GM06990 (cell line): ENCODE data around the gene SEMA5A.

ENCODE experiments used
- DNase-seq: peaks from one replicate; pipeline ENCODE4 v3.0.0-alpha.2; 2011; ENCODE audit not compliant: insufficient read length; ENCODE audit errors: extremely low read depth
- H3K27me3 ChIP-seq: replicated peaks from 2 replicates; pipeline ENCODE4 v1.6.0; 2011; ENCODE audit warnings: low read length; ENCODE audit not compliant: control insufficient read depth, insufficient read depth
- H3K36me3 ChIP-seq: 2 replicates; pipeline ENCODE4 v1.5.1; 2011; ENCODE audit warnings: low read length; ENCODE audit not compliant: control insufficient read depth, insufficient read depth
- H3K4me3 ChIP-seq: replicated peaks from 2 replicates; pipeline ENCODE4 v1.5.1; 2011; ENCODE audit warnings: low read depth, mild to moderate bottlenecking, control low read depth, low read length
- TF ChIP-seq, protein P1 (sequence below): IDR thresholded peaks from 2 replicates; pipeline ENCODE4 v1.5.1; 2011; ENCODE audit warnings: low read length, control low read depth, mild to moderate bottlenecking, inconsistent platforms; ENCODE audit not compliant: insufficient read depth, poor library complexity, severe bottlenecking

SEMA5A gene

DNA sequence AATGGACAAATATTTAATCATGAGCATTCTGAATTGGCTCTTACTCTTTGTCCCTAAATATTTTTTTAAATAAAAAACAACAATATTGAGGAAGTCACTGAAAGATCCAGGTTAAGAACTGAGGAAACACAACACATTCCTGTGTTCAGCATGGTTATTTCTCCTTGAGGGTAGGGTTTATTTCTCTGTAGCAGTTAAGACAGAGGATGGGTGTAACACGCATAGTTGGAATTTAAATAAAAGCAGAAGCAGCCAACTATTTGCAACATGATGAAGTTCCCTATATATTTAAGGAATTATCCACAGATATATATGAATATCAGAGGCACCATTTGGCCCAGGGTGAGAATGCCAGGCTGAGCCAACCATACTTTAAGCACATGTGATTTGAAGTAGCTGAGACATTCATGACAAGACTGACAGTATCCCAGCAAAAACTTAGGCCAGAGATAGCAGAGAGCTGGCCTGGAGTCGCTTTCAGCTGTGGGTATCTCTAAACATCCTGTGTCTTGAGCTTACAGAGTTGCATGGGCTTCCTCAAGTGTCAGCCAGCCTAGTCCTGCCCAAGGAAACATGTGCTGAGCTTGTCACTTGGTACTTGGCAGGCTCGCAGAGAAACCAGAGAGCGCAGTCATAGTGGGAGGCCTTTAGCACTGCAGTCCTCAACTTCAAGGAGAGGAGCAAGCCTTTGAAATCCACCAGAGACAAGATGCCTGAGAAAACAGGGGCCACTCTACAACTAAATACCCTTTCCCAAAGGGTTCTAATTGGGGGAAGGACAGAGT is 43.6 kb downstream of the SEMA5A start:
- no peaks in the 10 kb centered on the region for H3K36me3 ChIP-seq
- no peak for DNase-seq
- TF ChIP-seq, protein P1, sequence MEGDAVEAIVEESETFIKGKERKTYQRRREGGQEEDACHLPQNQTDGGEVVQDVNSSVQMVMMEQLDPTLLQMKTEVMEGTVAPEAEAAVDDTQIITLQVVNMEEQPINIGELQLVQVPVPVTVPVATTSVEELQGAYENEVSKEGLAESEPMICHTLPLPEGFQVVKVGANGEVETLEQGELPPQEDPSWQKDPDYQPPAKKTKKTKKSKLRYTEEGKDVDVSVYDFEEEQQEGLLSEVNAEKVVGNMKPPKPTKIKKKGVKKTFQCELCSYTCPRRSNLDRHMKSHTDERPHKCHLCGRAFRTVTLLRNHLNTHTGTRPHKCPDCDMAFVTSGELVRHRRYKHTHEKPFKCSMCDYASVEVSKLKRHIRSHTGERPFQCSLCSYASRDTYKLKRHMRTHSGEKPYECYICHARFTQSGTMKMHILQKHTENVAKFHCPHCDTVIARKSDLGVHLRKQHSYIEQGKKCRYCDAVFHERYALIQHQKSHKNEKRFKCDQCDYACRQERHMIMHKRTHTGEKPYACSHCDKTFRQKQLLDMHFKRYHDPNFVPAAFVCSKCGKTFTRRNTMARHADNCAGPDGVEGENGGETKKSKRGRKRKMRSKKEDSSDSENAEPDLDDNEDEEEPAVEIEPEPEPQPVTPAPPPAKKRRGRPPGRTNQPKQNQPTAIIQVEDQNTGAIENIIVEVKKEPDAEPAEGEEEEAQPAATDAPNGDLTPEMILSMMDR = no peak
- H3K4me3 ChIP-seq = no peak overlapping the region
- no peaks in the 10 kb centered on the region for H3K27me3 ChIP-seq

DNA sequence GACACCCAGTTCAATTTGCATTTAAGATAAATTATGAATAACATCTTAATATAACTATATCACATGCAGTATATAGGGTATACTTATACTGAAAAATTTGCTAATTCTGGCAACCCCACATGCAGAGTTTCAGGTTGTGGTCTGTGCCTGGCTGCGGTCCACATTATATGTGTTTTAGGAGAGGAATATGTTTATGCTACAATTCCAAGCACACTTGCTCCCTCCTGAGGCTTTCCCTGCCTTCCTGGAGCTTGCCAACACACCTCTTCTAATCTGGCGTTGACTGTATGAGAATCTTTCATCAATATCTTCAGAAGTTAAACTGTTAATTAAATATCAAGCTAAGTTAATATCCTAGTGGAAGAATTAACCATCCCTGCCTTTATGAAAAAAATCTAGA is 45.2 kb downstream of the SEMA5A start:
- no peaks in the 10 kb centered on the region for H3K36me3 ChIP-seq
- no peak for DNase-seq
- TF ChIP-seq, protein P1 = no peak

DNA sequence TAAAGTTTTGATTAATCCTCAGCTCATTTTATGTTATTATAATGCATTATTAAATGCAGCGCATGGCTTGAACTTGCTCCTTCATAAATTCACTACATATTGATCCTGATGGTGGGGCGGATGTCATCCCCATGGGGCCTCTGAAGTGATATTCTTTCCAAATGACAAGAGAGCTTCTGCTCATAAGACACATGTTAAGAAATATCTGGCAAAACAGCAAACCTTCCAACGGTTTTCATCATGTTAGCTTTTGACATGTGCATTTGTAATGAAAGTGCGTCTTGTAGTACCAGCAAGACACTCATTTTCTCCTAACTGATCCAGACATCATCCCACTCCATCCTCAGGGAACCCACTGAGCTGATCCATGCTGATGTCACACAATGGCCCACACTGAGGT is 45.7 kb downstream of the SEMA5A start:
- TF ChIP-seq, protein P1 = no peak
- DNase-seq = no peak
- Histone ChIP-seq H3K27me3 (no peaks in the 10 kb centered on the region), H3K36me3 (no peaks in the 10 kb centered on the region), H3K4me3 (no peak overlapping the region)

More for the DNA sequence above, 45.2 kb downstream of the SEMA5A start:
- Histone ChIP-seq H3K4me3 (no peak overlapping the region), H3K27me3 (no peaks in the 10 kb centered on the region)

DNA sequence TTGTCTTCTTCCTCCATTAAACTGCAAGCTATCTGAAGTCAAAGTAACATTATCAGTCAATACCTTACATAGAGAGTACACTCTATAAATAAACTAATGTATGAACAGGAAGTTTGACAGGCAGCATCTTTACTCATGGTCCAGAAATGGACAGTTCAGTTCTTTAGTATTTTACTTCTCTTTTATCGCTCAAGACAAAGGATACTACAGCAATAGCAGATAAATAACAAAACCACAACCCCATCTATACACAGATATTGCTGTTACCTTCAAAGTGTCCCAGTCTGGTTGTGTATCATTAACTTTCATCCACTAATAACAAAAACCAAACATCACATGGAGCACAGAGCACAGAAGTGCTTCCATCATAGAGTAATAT is 46.4 kb downstream of the SEMA5A start:
- DNase-seq = peak; percentile 49
- TF ChIP-seq, protein P1 = no peak
- no peaks in the 10 kb centered on the region for H3K27me3 ChIP-seq
- no peaks in the 10 kb centered on the region for H3K36me3 ChIP-seq
- H3K4me3 ChIP-seq = no peak overlapping the region

DNA sequence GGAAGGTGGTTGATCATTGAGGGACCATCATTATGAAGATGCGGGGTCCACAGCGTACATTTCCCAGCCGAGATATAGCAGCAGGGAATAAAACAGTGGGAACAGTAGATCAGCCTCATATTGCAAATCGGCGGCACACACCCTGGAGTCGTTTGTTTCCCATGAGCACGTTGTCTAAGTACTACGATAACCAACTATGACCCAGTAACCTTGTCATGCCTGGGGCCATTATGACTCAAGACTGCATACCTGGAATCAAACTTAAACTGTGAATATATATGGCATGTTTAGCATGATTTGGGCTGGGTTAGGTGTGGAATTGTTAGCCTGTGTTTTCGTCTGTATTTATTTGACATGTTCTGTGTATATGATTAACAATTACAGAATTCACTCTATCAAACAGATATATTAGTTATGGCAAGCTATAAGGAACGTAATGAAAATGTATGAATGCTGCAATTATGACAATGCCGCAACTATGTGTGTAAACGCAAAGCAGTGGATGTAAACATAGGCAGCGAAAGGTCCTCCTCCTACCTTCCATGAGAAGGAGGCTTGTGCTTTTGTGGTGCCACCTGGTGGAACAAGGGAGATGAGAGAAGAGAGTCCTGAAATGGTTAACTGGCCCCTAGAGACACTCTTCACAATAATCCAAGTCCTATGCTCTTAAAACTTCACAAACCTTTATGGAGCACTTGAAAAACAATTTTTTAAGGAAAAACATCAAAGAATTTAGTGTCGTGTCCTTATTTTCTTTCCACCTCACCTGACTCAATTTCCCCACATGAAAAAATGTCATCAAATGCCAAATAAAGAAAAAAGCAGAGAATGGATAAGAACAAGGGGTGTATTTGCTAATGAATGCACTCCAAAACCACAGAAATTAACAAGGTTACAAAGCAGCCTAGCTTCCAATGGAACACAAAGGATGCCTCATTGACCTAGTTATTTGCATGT is 47.1 kb downstream of the SEMA5A start:
- TF ChIP-seq, protein P1 = peak; percentile 60
- H3K36me3 ChIP-seq = no peaks in the 10 kb centered on the region
- H3K4me3 ChIP-seq = no peak overlapping the region
- no peak for DNase-seq
- no peaks in the 10 kb centered on the region for H3K27me3 ChIP-seq
